LNCaP clone FGC (cell line): ENCODE results near the gene SCN2A.
"Not testable (repeated sequence)": the region's sequence is repeated elsewhere in the genome, so short reads cannot be mapped to it uniquely, and the experiment has no call there.

Experiments used
- DNase-seq: peaks from one replicate; pipeline ENCODE4 v3.0.0-alpha.2; 2011; ENCODE audit warnings: low read depth
- H3K4me3 ChIP-seq: 2 replicates; pipeline ENCODE4 v1.5.1; 2011; ENCODE audit warnings: mild to moderate bottlenecking, low read depth, low read length, control low read depth
- TF ChIP-seq, protein P1 (sequence below): IDR thresholded peaks from 2 replicates; pipeline ENCODE4 v1.5.1; 2012; ENCODE audit warnings: mild to moderate bottlenecking; ENCODE audit not compliant: control insufficient read depth, insufficient read depth; ENCODE audit errors: extremely low read depth

Gene SCN2A

DNA sequence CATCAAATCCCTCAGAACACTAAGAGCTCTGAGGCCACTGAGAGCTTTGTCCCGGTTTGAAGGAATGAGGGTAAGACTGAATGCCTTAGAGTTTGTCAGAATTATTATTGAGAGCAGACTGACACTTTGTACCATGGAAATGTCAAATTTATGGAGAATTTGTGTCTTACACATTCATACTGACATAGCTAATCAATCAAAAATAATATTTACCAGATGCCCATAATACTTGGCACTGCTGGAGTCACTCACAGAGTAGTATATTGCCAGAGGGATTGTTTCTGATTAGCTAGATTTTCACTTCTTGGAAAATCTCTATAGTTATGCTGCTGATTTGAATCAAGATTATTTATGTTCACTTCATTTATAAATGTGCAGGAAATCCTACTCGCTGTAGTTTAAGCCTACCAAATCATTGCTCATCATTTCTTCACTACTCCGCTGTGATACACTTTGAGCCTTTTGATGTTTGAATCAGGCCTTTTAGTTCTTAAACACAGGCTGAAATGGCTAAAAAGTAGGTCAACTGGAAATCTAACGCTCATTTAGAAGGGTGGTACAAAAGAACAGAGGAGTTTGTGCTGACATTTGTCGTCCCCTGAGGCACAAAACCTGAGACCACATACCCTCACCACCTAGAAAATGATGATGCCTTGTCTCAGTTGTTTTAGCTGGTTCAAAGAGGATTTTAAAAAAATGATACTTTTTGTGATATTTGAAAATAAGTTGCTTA lies 134.2 kb downstream of the SCN2A start:
- H3K4me3 ChIP-seq = no peak overlapping the region
- TF ChIP-seq, protein P1, sequence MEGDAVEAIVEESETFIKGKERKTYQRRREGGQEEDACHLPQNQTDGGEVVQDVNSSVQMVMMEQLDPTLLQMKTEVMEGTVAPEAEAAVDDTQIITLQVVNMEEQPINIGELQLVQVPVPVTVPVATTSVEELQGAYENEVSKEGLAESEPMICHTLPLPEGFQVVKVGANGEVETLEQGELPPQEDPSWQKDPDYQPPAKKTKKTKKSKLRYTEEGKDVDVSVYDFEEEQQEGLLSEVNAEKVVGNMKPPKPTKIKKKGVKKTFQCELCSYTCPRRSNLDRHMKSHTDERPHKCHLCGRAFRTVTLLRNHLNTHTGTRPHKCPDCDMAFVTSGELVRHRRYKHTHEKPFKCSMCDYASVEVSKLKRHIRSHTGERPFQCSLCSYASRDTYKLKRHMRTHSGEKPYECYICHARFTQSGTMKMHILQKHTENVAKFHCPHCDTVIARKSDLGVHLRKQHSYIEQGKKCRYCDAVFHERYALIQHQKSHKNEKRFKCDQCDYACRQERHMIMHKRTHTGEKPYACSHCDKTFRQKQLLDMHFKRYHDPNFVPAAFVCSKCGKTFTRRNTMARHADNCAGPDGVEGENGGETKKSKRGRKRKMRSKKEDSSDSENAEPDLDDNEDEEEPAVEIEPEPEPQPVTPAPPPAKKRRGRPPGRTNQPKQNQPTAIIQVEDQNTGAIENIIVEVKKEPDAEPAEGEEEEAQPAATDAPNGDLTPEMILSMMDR = no peak
- DNase-seq = no peak

DNA sequence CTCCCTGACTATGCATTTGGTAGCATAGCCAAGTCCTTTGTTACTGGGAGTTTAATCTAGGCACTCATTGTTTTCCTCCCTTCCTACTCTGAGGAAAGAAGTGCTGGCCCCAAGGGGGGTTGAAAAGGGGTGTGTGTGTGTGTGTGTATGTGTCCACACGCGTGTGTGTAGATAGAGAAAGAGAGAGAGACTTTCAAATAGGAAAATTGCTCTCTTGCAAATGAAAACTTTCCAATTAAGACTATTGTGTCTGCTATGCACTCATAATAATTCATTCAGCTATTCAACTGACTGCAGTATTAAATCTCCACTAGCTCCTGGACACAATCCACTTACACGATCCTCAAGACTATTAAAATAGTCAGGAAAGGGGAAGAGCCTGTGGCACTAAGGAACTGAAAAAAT lies 137.4 kb downstream of the SCN2A start:
- no peak for DNase-seq
- TF ChIP-seq, protein P1 = no peak
- no peak overlapping the region for H3K4me3 ChIP-seq

DNA sequence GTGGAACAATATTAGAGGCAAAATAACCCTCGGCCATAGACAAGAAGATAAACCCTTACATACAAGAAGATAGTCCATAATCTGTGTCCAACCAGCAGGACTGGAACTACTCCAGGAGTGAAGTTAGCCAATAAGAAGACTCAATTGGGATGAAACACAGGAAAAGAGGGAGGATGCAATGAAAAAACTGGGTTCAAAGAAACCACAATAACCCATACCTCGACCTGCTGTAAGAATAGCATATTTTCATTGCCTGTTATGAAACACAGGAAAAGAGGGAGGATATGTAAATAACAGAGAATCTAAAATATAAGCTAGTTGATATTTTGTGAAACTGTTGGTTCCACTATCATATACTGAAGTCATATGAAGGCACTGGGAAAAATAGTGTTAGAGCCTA lies 143.1 kb downstream of the SCN2A start:
- H3K4me3 ChIP-seq = no peak overlapping the region
- DNase-seq = no peak
- TF ChIP-seq, protein P1 = no peak

DNA sequence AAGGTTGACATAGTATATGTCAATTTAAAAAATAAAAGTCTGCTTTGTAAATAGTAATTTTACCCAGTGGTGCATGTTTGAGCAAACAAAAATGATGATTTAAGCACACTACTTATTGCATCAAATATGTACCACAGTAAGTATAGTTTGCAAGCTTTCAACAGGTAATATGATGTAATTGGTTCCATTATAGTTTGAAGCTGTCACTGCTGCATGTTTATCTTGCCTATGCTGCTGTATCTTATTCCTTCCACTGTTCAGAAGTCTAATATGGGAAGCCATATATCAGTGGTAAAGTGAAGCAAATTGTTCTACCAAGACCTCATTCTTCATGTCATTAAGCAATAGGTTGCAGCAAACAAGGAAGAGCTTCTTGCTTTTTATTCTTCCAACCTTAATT lies 151.7 kb downstream of the SCN2A start:
- no peak for DNase-seq
- TF ChIP-seq, protein P1 = no peak
- no peak overlapping the region for H3K4me3 ChIP-seq

DNA sequence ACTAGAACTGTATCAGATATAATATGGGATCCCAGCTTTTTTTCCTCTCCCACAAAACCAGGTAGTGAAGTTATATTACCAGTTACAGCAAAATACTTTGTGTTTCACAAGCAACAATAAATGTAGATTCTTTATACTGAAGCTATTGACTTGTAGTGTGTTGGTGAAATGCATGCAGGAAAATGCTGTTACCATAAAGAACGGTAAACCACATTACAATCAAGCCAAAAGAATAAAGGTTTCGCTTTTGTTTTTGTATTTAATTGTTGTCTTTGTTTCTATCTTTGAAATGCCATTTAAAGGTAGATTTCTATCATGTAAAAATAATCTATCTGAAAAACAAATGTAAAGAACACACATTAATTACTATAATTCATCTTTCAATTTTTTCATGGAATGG lies 152.6 kb downstream of the SCN2A start:
- DNase-seq = no peak
- TF ChIP-seq, protein P1 = no peak
- H3K4me3 ChIP-seq = no peak overlapping the region

DNA sequence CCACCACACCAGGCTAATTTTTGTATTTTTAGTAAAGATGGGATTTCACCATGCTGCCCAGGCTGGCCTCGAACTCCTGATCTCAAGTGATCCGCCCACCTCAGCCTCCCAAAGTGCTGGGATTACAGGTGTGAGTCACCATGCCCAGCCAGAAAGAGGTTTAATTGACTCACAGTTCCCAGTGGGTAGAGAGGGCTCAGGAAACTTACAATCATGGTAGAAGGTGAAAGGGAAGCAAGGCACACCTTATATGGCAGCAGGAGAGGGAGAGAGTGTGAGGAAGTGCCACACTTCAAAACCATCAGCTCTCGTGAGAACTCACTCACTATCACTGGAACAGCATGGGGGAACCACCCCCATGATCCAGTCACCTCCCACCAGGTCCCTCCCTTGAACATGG lies 159.4 kb downstream of the SCN2A start:
- not testable (repeated sequence) for DNase-seq

DNA sequence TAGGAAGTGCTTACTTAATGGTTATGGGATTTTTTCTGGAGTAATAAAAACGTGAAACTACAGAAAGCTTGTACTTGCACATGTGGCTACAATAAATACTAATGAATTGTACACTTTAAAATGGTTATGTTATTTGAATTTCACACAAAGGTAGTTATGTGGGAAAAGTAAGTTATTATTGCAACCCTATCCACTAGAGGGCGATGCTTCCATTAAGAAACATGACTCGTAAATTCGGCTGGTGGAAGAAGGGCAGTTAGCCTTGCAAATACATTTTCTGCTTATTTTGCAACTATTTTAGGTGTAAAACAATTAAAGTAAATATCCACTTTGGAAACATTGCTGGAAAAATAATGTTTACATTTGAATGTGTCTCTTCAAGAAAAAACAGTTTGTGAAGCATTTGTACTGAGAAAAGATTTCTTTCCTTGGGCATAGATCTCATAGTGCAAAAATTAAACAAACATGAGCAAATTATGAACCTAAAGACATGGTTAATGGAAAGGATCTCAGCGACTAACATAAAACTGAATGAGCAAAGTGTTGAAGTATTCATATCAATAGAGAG lies 162.2 kb downstream of the SCN2A start:
- DNase-seq = peak; percentile 71
- H3K4me3 ChIP-seq = no peak overlapping the region
- TF ChIP-seq, protein P1 = peak; percentile 65

More for the DNA sequence above, 159.4 kb downstream of the SCN2A start:
- H3K4me3 ChIP-seq = not testable (repeated sequence)
